Stimulated activated CD4-positive, alpha-beta T cell treated with anti-CD3 and anti-CD28 coated beads, Interleukin-15, amount 100 ng/mL, for 48 hours (primary cell): ENCODE data around the gene CCDC39.
"Not testable (repeated sequence)": the region's sequence is repeated elsewhere in the genome, so short reads cannot be mapped to it uniquely, and the experiment has no call there.

Source experiments
- DNase-seq, 2 donors: peaks; one replicate each; pipeline ENCODE4 v3.0.0-alpha.2; 2020; ENCODE audit warnings: low read depth in 2 of 2

The CCDC39 gene

DNA sequence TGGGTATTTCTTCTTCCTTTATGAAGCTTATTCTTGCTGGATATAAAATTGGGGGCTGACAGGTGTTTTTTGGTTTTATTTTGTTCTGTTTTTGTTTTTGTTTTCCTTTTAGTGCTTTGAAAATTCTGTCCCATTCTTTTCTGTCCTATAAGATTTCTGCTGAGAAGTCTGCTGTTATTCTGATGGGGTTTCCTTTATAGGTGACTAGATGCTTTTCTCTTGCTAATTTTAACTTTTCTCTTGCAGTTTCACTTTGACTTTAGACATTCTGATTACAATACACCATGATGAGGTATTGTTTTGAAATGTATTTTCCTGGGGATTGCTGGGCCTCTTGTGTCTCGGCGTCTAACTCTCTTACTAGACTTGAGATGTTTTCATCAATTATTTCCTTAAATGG is 54.6 kb downstream of the CCDC39 start:
- DNase-seq, result no peak

- DNase-seq, result no peak
Measured at GRCh38 chr3:180619723-180620122, 59.6 kb downstream of the CCDC39 start.

DNA sequence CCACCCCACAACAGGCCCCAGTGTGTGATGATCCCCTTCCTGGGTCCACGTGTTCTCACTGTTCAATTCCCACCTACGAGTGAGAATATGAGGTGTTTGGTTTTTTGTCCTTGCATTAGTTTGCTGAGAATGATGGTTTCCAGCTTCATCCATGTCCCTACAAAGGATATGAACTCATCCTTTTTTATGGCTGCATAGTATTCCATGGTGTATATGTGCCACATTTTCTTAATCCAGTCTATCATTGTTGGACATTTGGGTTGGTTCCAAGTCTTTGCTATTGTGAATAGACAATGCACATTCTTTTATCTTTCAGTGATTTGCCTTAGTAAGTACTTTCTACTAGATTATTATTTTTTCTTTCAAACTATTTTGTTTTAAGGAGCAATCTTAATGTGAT is 60.7 kb downstream of the CCDC39 start:
- DNase-seq, result not testable (repeated sequence)

- no peak for DNase-seq
Measured at GRCh38 chr3:180617049-180617448, 62.2 kb downstream of the CCDC39 start.

- no peak for DNase-seq
Measured at GRCh38 chr3:180615954-180616353, 63.3 kb downstream of the CCDC39 start.

GRCh38 chr3:180612364-180612763 is 66.9 kb downstream of the CCDC39 start:
- no peak for DNase-seq

- no peak for DNase-seq
Measured at GRCh38 chr3:180611006-180611405, 68.3 kb downstream of the CCDC39 start.

DNA sequence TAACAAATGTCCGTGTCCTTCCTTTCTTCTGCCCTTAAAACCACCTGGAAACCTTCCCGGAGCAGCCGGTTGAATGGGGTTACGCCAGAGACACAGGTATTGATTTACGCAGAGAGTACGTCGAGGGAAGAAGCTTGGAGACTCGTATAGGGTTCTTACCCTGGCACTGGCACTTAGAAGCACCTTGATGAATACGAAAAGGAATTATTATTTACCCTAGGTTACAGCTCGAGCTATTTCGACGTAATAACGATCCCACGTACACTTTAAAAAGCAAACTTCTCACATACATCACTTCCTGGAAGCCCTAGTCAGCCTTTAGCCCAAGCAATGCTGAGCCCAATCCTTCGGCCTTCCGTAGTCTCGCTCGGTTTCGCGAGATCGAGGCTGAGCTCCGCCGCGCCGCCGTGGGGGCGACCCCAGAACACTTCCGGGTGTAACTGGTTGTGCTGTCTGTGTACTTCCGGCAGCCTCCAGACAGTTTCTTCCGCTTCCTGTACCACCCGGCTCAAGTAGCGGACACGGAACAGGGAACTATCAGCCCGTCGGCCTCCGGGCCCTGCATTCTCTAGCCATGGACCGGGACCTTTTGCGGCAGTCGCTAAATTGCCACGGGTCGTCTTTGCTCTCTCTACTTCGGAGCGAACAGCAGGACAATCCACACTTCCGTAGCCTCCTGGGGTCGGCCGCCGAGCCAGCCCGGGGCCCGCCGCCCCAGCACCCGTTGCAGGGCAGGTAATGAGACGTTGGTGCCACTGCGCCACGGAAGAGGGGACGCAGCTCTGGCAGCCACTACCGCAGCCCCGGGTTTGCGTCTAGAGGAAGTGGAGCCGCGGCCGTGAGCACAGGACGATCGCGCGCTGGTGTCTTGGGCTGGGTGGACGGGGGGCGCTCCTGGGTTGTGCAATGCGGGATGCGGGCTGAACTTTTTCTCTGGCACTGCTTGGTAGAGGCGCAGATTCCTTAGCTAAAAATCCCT is 77.3 kb downstream of the CCDC39 start, which contains the start of gene TTC14:
Gene TTC14 (plus strand): TSS at position 476 of the 979 bp plus-strand sequence. CDS start 99 bp downstream, at position 575.
- DNase-seq, result peak; percentile 90 to 92

- no peak for DNase-seq
Measured at GRCh38 chr3:180600473-180600872, 78.8 kb downstream of the CCDC39 start.

- DNase-seq, result no peak
Measured at GRCh38 chr3:180595559-180595935, 83.7 kb downstream of the CCDC39 start.

- DNase-seq, result no peak
Measured at GRCh38 chr3:180594631-180595558, 84.4 kb downstream of the CCDC39 start.

DNA sequence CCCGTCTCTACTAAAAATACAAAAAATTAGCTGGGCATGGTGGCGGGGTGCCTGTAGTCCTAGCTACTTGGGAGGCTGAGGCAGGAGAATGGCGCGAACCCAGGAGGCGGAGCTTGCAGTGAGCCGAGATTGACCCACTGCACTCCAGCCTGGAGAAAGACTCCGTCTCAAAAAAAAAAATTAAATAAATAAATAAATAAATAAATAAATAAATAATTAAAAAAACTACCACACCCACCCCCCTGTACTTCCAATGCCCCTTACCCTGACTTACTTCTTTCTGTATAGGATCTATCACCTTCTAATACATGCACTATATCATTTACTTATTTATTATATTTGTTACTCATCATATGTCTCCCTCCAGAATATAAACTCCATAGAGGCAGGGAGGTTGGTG is 85.7 kb downstream of the CCDC39 start:
- DNase-seq, result not testable (repeated sequence)

- DNase-seq, result no peak
Measured at GRCh38 chr3:180590396-180590795, 88.9 kb downstream of the CCDC39 start.

- no peak for DNase-seq
Measured at GRCh38 chr3:180580934-180581333, 98.4 kb downstream of the CCDC39 start.

DNA sequence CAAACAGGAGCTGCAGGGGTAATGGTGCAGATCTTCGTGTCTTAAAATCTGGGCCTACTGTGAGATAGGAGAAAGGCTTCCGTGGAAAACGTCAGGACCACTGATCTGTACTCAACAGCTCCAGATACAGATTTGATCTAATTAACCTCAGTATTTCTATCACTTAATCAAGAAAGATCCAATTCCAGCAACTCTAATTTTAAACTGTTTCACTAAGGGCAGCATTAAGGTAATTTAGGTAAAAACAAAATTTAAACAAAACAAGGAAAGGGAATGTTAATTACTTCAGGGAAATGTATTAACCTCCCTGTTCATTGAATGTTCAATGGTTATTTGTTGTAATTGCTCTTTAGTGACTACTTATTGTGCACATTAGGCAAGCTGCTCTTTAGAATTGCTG is 103.7 kb downstream of the CCDC39 start:
- DNase-seq, result no peak

GRCh38 chr3:180571831-180572598 is 107.3 kb downstream of the CCDC39 start:
- no peak for DNase-seq

GRCh38 chr3:180570238-180570637 is 109.1 kb downstream of the CCDC39 start:
- DNase-seq, result no peak

DNA sequence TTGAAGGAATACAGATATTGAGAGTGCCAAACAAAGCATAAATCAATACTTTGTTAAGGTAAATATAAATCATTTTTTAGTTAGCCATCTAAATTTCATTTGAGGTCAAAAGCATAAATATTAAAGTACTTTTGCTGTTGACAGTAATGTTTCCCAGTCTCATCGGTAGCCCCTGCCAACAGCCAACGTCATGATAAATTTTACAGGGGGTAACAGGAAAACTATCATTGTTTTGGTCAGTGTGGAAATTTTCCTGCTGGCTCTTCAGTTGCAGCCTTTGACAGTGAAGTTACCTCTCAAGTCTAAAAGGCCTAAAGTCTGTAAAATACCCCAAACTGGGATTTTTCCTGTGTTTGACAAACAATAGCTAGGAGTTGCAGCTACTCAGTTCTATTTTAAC is 114.6 kb downstream of the CCDC39 start:
- no peak for DNase-seq
